ENCODE measurements around the gene LRMDA. TPM values are rescaled to one million over a fixed set of nuclear protein-coding genes. Genes with fewer than 3 reads are reported as not detected.

The LRMDA gene
- total RNA-seq, 4 donors from 2014 or later, result 2.2 to 7.8 (median 4.5) TPM

GRCh38 chr10:76116523-76116922, 685.1 kb downstream of the LRMDA start:
- 55 to 86% methylated on average over 3 of the region's 3 CpGs for WGBS, 2 donors (ENCODE audit: low coverage in 1 of 2)
- Histone ChIP-seq H3K36me3 (no peaks in the 10 kb centered on the region), H3K4me3 (no peak overlapping the region), H3K27ac (no peak overlapping the region), H3K4me1 (peaks cover 0 to 3% (median 0%) of the 10 kb centered on the region in 4 donors), H3K9me3 (no peaks in the 10 kb centered on the region), H3K27me3 (no peaks in the 10 kb centered on the region)
- intact Hi-C loops (cut with DNase I; ENCODE audit: low total_unique reads), result no loop called here
- in situ Hi-C loops (cut with MboI; ENCODE audit: low pct_ligation_motif_present in 1 of 4, low pct_unique_long_range_greater_than_20kb in 1 of 4, low sequenced_read_pairs in 3 of 4), result no loop called here
- TF ChIP-seq POLR2AphosphoS5 (IDR thresholded peaks at IDR 0.05) (no peak), POLR2A (IDR thresholded peaks at IDR 0.05) (no peak), EP300 (IDR thresholded peaks at IDR 0.05; ENCODE audit: low read depth) (no peak)
- TF ChIP-seq, protein P1, sequence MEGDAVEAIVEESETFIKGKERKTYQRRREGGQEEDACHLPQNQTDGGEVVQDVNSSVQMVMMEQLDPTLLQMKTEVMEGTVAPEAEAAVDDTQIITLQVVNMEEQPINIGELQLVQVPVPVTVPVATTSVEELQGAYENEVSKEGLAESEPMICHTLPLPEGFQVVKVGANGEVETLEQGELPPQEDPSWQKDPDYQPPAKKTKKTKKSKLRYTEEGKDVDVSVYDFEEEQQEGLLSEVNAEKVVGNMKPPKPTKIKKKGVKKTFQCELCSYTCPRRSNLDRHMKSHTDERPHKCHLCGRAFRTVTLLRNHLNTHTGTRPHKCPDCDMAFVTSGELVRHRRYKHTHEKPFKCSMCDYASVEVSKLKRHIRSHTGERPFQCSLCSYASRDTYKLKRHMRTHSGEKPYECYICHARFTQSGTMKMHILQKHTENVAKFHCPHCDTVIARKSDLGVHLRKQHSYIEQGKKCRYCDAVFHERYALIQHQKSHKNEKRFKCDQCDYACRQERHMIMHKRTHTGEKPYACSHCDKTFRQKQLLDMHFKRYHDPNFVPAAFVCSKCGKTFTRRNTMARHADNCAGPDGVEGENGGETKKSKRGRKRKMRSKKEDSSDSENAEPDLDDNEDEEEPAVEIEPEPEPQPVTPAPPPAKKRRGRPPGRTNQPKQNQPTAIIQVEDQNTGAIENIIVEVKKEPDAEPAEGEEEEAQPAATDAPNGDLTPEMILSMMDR (IDR thresholded peaks at IDR 0.05), result no peak
- DNase-seq, result no peak

- no peaks in the 10 kb centered on the region for H3K9me3 ChIP-seq
- DNase-seq, result no peak
- no peak overlapping the region for H3K4me3 ChIP-seq
- H3K27me3 ChIP-seq, result no peaks in the 10 kb centered on the region
- no peaks in the 10 kb centered on the region for H3K4me1 ChIP-seq
- no peak overlapping the region for H3K27ac ChIP-seq
- intact Hi-C loops (cut with DNase I; ENCODE audit: low total_unique reads) (no loop called here), in situ Hi-C loops (cut with MboI; ENCODE audit: low pct_ligation_motif_present in 1 of 4, low pct_unique_long_range_greater_than_20kb in 1 of 4, low sequenced_read_pairs in 3 of 4) (no loop called here)
- no peaks in the 10 kb centered on the region for H3K36me3 ChIP-seq
- TF ChIP-seq, protein P1 (IDR thresholded peaks at IDR 0.05), result no peak
- TF ChIP-seq POLR2A (IDR thresholded peaks at IDR 0.05) (no peak), EP300 (IDR thresholded peaks at IDR 0.05; ENCODE audit: low read depth) (no peak), POLR2AphosphoS5 (IDR thresholded peaks at IDR 0.05) (no peak)
Measured at GRCh38 chr10:76117949-76118348, 686.5 kb downstream of the LRMDA start.

DNA sequence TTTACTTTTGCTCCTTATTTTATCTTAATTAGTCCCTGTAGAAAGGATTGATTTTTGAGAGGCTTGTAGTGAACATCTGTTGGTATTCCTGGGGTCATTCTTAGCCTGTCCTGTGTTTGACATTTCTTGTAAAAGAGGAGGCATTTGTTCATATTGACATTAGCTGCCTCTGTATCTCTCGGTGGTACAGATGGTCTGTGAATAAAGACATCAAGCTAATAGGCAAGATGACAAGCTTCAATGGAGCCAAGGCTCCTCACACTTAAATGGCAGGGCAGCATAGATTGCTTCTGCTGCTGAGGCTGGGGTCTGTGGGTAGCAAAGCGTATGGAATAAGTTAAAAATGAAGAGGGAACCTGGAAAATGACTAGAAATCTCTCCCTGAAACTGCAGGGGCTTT, 687.6 kb downstream of the LRMDA start:
- no peak for TF ChIP-seq EP300 (IDR thresholded peaks at IDR 0.05; ENCODE audit: low read depth)
- no peak for TF ChIP-seq POLR2A (IDR thresholded peaks at IDR 0.05)
- no peak for TF ChIP-seq POLR2AphosphoS5 (IDR thresholded peaks at IDR 0.05)
- TF ChIP-seq, protein P1 (IDR thresholded peaks at IDR 0.05), result no peak
- Histone ChIP-seq H3K36me3 (no peaks in the 10 kb centered on the region), H3K27ac (no peak overlapping the region), H3K4me3 (no peak overlapping the region), H3K27me3 (no peaks in the 10 kb centered on the region), H3K4me1 (no peaks in the 10 kb centered on the region), H3K9me3 (no peaks in the 10 kb centered on the region)
- 80 to 83% methylated on average over 1 to 2 of the region's 2 CpGs for WGBS, 2 donors (ENCODE audit: low coverage in 1 of 2)
- no peak for DNase-seq
- in situ Hi-C loops (cut with MboI; ENCODE audit: low pct_ligation_motif_present in 1 of 4, low pct_unique_long_range_greater_than_20kb in 1 of 4, low sequenced_read_pairs in 3 of 4), result no loop called here
- intact Hi-C loops (cut with DNase I; ENCODE audit: low total_unique reads), result no loop called here

DNA sequence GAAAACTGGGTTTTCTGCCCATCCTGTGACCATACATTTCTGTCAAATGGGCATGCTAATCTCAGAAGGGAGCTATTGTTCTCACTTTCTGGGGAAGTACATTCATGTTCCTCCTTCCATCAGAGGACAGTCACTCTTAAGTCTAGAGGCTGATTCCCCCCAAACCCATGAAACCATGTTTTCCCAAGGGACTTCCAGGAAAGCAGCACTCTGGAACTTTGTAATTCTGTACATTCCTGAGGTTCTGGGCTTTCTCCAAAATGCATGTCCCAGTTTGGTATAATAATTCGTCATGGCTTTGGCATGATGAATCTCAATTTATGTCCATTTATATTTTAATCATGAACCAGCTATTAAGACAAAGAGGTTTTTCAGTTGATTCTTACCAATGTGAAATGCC, 688.1 kb downstream of the LRMDA start:
- no peak overlapping the region for H3K27ac ChIP-seq
- no peaks in the 10 kb centered on the region for H3K27me3 ChIP-seq
- no peak overlapping the region for H3K4me3 ChIP-seq
- H3K36me3 ChIP-seq, result no peaks in the 10 kb centered on the region
- no peak for DNase-seq
- in situ Hi-C loops (cut with MboI; ENCODE audit: low pct_ligation_motif_present in 1 of 4, low pct_unique_long_range_greater_than_20kb in 1 of 4, low sequenced_read_pairs in 3 of 4), result no loop called here
- TF ChIP-seq EP300 (IDR thresholded peaks at IDR 0.05; ENCODE audit: low read depth), result no peak
- no peak for TF ChIP-seq POLR2AphosphoS5 (IDR thresholded peaks at IDR 0.05)
- no peak for TF ChIP-seq POLR2A (IDR thresholded peaks at IDR 0.05)
- TF ChIP-seq, protein P1 (IDR thresholded peaks at IDR 0.05), result no peak
- H3K9me3 ChIP-seq, result no peaks in the 10 kb centered on the region
- intact Hi-C loops (cut with DNase I; ENCODE audit: low total_unique reads), result no loop called here
- H3K4me1 ChIP-seq, result no peaks in the 10 kb centered on the region
- WGBS, 2 donors (ENCODE audit: low coverage in 1 of 2), result 67 to 89% methylated on average over 1 of the region's 1 CpG

All from transverse colon (tissue), 4 donors.